K562 (cell line): ENCODE results near the gene RPL26.

Experiments
- MTA2 ChIP-seq: fragments of 450-650 bp; IDR thresholded peaks from 2 replicates; pipeline ENCODE4 v1.6.1; 2016; ENCODE audit warnings: low read depth
- TF ChIP-seq, protein P1 (sequence below): sonication (generic); formaldehyde crosslinking; IDR thresholded peaks from 2 replicates; pipeline ENCODE4 v1.8.1; 2023; ENCODE audit warnings: mild to moderate bottlenecking, missing genetic modification reagents

DNA sequence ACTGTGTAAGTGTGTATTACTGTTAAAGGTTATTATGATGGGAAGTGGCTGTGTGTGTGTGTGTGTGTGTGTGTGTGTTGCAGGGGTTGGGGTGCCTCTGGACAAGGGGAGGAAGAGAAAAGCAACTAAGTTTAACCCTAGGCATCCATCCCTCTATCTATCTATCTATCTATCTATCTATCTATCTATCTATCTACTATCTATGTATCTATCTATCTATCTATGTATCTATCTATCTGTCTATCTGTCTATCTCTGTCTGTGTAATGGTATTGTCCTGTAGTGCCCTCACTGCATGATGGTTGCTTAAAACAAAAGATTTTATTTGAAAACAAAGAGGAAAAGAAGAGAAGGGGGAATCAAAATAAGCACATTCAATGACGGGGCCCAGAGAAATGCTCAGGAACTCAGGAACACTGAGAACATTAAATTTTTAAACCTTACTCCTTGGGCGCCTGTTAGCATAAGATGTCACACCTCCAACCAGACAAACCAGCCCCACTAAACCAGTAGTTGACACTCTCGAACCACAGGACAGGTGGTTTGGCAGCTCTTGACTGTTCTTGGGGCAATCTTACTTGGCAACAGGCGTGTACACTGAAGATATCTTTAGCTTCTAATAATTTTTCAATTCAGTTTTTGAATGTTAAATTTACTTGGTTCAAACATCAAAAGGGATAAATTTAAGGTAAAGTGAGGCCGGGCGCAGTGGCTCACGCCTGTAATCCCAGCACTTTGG, 5.1 kb upstream of the RPL26 start:
- no peak for TF ChIP-seq MTA2
- TF ChIP-seq, protein P1, sequence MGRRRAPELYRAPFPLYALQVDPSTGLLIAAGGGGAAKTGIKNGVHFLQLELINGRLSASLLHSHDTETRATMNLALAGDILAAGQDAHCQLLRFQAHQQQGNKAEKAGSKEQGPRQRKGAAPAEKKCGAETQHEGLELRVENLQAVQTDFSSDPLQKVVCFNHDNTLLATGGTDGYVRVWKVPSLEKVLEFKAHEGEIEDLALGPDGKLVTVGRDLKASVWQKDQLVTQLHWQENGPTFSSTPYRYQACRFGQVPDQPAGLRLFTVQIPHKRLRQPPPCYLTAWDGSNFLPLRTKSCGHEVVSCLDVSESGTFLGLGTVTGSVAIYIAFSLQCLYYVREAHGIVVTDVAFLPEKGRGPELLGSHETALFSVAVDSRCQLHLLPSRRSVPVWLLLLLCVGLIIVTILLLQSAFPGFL (CRISPR knock-in tag): no peak
